Transverse colon (tissue), 4 donors: ENCODE results near the gene UBE2Q2.

Experiments used
- POLR2AphosphoS5 ChIP-seq, 3 donors: sonication (generic); formaldehyde crosslinking; IDR thresholded peaks; one replicate each; pipeline ENCODE4 v1.6.1; 2016; ENCODE audit warnings: antibody characterized with exemption in 3 of 3
- TF ChIP-seq, protein P1 (sequence below), 5 experiments: fragments of 200-600 bp in 3 of 5; fragments of 450-650 bp in 2 of 5; sonication (generic) in 3 of 5; IDR thresholded peaks; 1 replicate in 2 of 5; 2 replicates in 3 of 5; pipeline ENCODE4 v1.5.1; 2016 to 2017; ENCODE audit warnings: antibody characterized with exemption in 5 of 5, inconsistent platforms in 3 of 5, mild to moderate bottlenecking in 2 of 5, moderate library complexity in 1 of 5

DNA sequence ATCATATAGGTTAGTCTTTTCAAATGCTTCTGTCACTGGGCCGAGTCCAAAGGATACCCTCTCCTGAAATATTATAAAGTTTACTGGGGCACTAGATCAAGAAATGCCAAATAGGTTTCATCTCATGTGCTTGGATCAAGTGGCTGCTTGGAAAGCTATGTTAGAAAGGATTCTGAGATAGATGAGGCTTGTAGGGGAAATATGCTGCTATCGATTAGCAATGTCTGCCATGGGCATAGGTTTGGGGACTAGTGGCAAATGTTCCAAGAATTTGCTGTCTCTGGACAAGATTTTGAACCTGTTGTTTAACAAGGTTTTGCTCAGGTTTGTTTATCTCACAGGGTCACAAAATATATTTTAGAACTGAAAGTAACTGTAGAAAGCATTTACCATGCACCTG is 23.0 kb upstream of the UBE2Q2 start:
- TF ChIP-seq, protein P1, sequence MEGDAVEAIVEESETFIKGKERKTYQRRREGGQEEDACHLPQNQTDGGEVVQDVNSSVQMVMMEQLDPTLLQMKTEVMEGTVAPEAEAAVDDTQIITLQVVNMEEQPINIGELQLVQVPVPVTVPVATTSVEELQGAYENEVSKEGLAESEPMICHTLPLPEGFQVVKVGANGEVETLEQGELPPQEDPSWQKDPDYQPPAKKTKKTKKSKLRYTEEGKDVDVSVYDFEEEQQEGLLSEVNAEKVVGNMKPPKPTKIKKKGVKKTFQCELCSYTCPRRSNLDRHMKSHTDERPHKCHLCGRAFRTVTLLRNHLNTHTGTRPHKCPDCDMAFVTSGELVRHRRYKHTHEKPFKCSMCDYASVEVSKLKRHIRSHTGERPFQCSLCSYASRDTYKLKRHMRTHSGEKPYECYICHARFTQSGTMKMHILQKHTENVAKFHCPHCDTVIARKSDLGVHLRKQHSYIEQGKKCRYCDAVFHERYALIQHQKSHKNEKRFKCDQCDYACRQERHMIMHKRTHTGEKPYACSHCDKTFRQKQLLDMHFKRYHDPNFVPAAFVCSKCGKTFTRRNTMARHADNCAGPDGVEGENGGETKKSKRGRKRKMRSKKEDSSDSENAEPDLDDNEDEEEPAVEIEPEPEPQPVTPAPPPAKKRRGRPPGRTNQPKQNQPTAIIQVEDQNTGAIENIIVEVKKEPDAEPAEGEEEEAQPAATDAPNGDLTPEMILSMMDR (IDR thresholded peaks at IDR 0.05) = no peak
- no peak for TF ChIP-seq POLR2AphosphoS5 (IDR thresholded peaks at IDR 0.05)
